NCI-H187 (cell line): ENCODE results near the gene ACP4.

Source experiments
- DNase-seq, 2 experiments: peaks; one replicate each; lab custom pipeline; 2025; lab: John Stamatoyannopoulos, UW

ACP4 gene

GRCh38 chr19:50844296-50844935 is 54.2 kb downstream of the ACP4 start:
- DNase-seq: no peak
